Activated CD4-positive, alpha-beta memory T cell treated with anti-CD3 and anti-CD28 coated beads, Interleukin-2, amount 10 ng/mL, durations not matched to agents 7 days and 5 days (primary cell): Measurements from ENCODE around the gene TRIM26. TPM values are rescaled to one million over a fixed set of nuclear protein-coding genes. Genes with fewer than 3 reads are reported as not detected.
A peak's percentile ranks its signal among the peaks of the same experiment; 100 is the strongest.

ENCODE experiments used
- CTCF ChIA-PET: fragments of 350-600 bp; sonication (Branson Sonifier 250); formaldehyde crosslinking; loops from one replicate; lab custom pipeline; 2021; ENCODE audit warnings: antibody characterized with exemption, inconsistent platforms; lab: Charles Lee
- POLR2A ChIA-PET: fragments of 350-600 bp; sonication (Branson Sonifier 250); formaldehyde crosslinking; loops from one replicate; lab custom pipeline; 2021; ENCODE audit warnings: antibody characterized with exemption; lab: Charles Lee
- DNase-seq: peaks from one replicate; pipeline ENCODE4 v3.0.0-alpha.2; 2020
- H3K27ac Mint-ChIP-seq: one replicate; pipeline ENCODE4 v1.8.0; 2021; ENCODE audit warnings: mild to moderate bottlenecking, mixed read lengths
- H3K27me3 Mint-ChIP-seq: one replicate; pipeline ENCODE4 v1.8.0; 2021; ENCODE audit warnings: mixed read lengths
- H3K36me3 Mint-ChIP-seq: one replicate; pipeline ENCODE4 v1.8.0; 2021; ENCODE audit warnings: low read depth, mixed read lengths
- H3K4me1 Mint-ChIP-seq: one replicate; pipeline ENCODE4 v1.8.0; 2021; ENCODE audit warnings: mixed read lengths
- H3K4me3 Mint-ChIP-seq: one replicate; pipeline ENCODE4 v1.8.0; 2021; ENCODE audit warnings: mild to moderate bottlenecking, mixed read lengths
- H3K9me3 Mint-ChIP-seq: one replicate; pipeline ENCODE4 v1.8.0; 2021; ENCODE audit warnings: mixed read lengths
- total RNA-seq, 2 experiments: library from RNA; stranded (reverse); gene quantifications; one replicate each; pipeline ENCODE4 v1.2.3, GENCODE V29; 2021

Gene TRIM26
- total RNA-seq, 2 experiments from 2014 or later, result 91.1 to 91.5 TPM

- no peaks in the 10 kb centered on the region for H3K9me3 Mint-ChIP-seq
- no peak overlapping the region for H3K4me3 Mint-ChIP-seq
- H3K4me1 Mint-ChIP-seq, result peaks cover 80% of the 10 kb centered on the region
- no peak overlapping the region for H3K27ac Mint-ChIP-seq
- no peak for DNase-seq
- POLR2A ChIA-PET, result interaction anchor here (0.9 to 1.1 kb wide), 2 partner anchors 20 to 21 kb away, joined by 3 read pairs; no protein-coding TSS in a partner anchor
- H3K36me3 Mint-ChIP-seq, result peaks cover 68% of the 10 kb centered on the region
- CTCF ChIA-PET, result interaction anchor here (5.5 kb wide), 1 partner anchor 12 kb away, joined by 20 read pairs; no protein-coding TSS in a partner anchor
- no peaks in the 10 kb centered on the region for H3K27me3 Mint-ChIP-seq
These were observed 6.2 kb downstream of the TRIM26 start for GRCh38 chr6:30206799-30207618.

- Mint-ChIP-seq H3K4me1 (peaks cover 78% of the 10 kb centered on the region), H3K27me3 (no peaks in the 10 kb centered on the region), H3K4me3 (no peak overlapping the region), H3K27ac (peak overlapping the region; percentile 9), H3K9me3 (no peaks in the 10 kb centered on the region), H3K36me3 (peaks cover 67% of the 10 kb centered on the region)
- ChIA-PET CTCF (interaction anchor here (5.5 kb wide), 1 partner anchor 13 kb away, joined by 20 read pairs; no protein-coding TSS in a partner anchor), POLR2A (interaction anchor here (0.7 to 2.5 kb wide), 3 partner anchors 7 to 127 kb away, joined by 3 to 17 read pairs (median 3); partner anchors contain the start of gene TRIM26)
- no peak for DNase-seq
These were observed 7.1 kb downstream of the TRIM26 start for GRCh38 chr6:30206152-30206551.

- Mint-ChIP-seq H3K36me3 (peaks cover 68% of the 10 kb centered on the region), H3K27ac (peak overlapping the region; percentile 56), H3K27me3 (no peaks in the 10 kb centered on the region), H3K4me3 (no peak overlapping the region), H3K9me3 (no peaks in the 10 kb centered on the region), H3K4me1 (peaks cover 67% of the 10 kb centered on the region)
- ChIA-PET CTCF (interaction anchor here (1.0 to 1.4 kb wide), 2 partner anchors 13 to 23 kb away, joined by 3 to 4 read pairs; no protein-coding TSS in a partner anchor), POLR2A (interaction anchor here (2.5 kb wide), 1 partner anchor 9 kb away, joined by 17 read pairs; the partner anchor contains the start of gene TRIM26)
- no peak for DNase-seq
These were observed 9.1 kb downstream of the TRIM26 start for GRCh38 chr6:30204116-30204515.

GRCh38 chr6:30202366-30202765, 10.8 kb downstream of the TRIM26 start:
- peaks cover 67% of the 10 kb centered on the region for H3K36me3 Mint-ChIP-seq
- H3K27me3 Mint-ChIP-seq, result no peaks in the 10 kb centered on the region
- no peak for DNase-seq
- CTCF ChIA-PET, result no interaction called here
- H3K9me3 Mint-ChIP-seq, result no peaks in the 10 kb centered on the region
- H3K27ac Mint-ChIP-seq, result no peak overlapping the region
- no peak overlapping the region for H3K4me3 Mint-ChIP-seq
- H3K4me1 Mint-ChIP-seq, result peaks cover 53% of the 10 kb centered on the region
- POLR2A ChIA-PET, result interaction anchor here (0.9 kb wide), 1 partner anchor 15 kb away, joined by 3 read pairs; no protein-coding TSS in a partner anchor

GRCh38 chr6:30200551-30201281, 12.5 kb downstream of the TRIM26 start:
- H3K9me3 Mint-ChIP-seq, result no peaks in the 10 kb centered on the region
- no peaks in the 10 kb centered on the region for H3K27me3 Mint-ChIP-seq
- no peak overlapping the region for H3K4me3 Mint-ChIP-seq
- no peak overlapping the region for H3K27ac Mint-ChIP-seq
- ChIA-PET POLR2A (no interaction called here), CTCF (no interaction called here)
- H3K36me3 Mint-ChIP-seq, result peaks cover 73% of the 10 kb centered on the region
- H3K4me1 Mint-ChIP-seq, result peaks cover 44% of the 10 kb centered on the region
- DNase-seq, result no peak

- Mint-ChIP-seq H3K27ac (no peak overlapping the region), H3K9me3 (no peaks in the 10 kb centered on the region), H3K4me1 (peaks cover 33% of the 10 kb centered on the region), H3K27me3 (no peaks in the 10 kb centered on the region), H3K36me3 (peaks cover 77% of the 10 kb centered on the region), H3K4me3 (no peak overlapping the region)
- CTCF ChIA-PET, result interaction anchor here (1.7 kb wide), 1 partner anchor 21 kb away, joined by 5 read pairs; no protein-coding TSS in a partner anchor
- no peak for DNase-seq
- POLR2A ChIA-PET, result no interaction called here
These were observed 14.8 kb downstream of the TRIM26 start for GRCh38 chr6:30198166-30199084.

- CTCF ChIA-PET, result no interaction called here
- H3K27me3 Mint-ChIP-seq, result no peaks in the 10 kb centered on the region
- POLR2A ChIA-PET, result interaction anchor here (1.3 to 2.4 kb wide), 2 partner anchors 12 to 17 kb away, joined by 5 to 13 read pairs; partner anchors contain the start of gene TRIM26
- H3K4me3 Mint-ChIP-seq, result no peak overlapping the region
- no peaks in the 10 kb centered on the region for H3K9me3 Mint-ChIP-seq
- DNase-seq, result no peak
- peaks cover 78% of the 10 kb centered on the region for H3K36me3 Mint-ChIP-seq
- peaks cover 17% of the 10 kb centered on the region for H3K4me1 Mint-ChIP-seq
- H3K27ac Mint-ChIP-seq, result no peak overlapping the region
These were observed 16.8 kb downstream of the TRIM26 start for GRCh38 chr6:30196376-30196775.

- POLR2A ChIA-PET, result interaction anchor here (2.4 kb wide), 1 partner anchor 17 kb away, joined by 13 read pairs; the partner anchor contains the start of gene TRIM26
- CTCF ChIA-PET, result no interaction called here
- Mint-ChIP-seq H3K9me3 (no peaks in the 10 kb centered on the region), H3K27ac (no peak overlapping the region), H3K36me3 (peaks cover 78% of the 10 kb centered on the region), H3K27me3 (no peaks in the 10 kb centered on the region), H3K4me3 (no peak overlapping the region), H3K4me1 (peaks cover 13% of the 10 kb centered on the region)
- DNase-seq, result no peak
These were observed 17.3 kb downstream of the TRIM26 start for GRCh38 chr6:30195951-30196350.

- CTCF ChIA-PET, result interaction anchor here (0.6 to 1.1 kb wide), 3 partner anchors 24 to 93 kb away, joined by 3 to 5 read pairs (median 4); no protein-coding TSS in a partner anchor
- H3K27me3 Mint-ChIP-seq, result no peaks in the 10 kb centered on the region
- no peaks in the 10 kb centered on the region for H3K9me3 Mint-ChIP-seq
- no peak overlapping the region for H3K4me3 Mint-ChIP-seq
- POLR2A ChIA-PET, result interaction anchor here (0.6 to 2.4 kb wide), 3 partner anchors 15 to 18 kb away, joined by 4 to 13 read pairs (median 5); partner anchors contain the start of gene TRIM26
- H3K4me1 Mint-ChIP-seq, result peaks cover 7% of the 10 kb centered on the region
- DNase-seq, result no peak
- H3K27ac Mint-ChIP-seq, result peak overlapping the region; percentile 29
- peaks cover 79% of the 10 kb centered on the region for H3K36me3 Mint-ChIP-seq
These were observed 18.2 kb downstream of the TRIM26 start for GRCh38 chr6:30194797-30195690.

- ChIA-PET CTCF (no interaction called here), POLR2A (no interaction called here)
- Mint-ChIP-seq H3K4me1 (peaks cover under 1% of the 10 kb centered on the region), H3K4me3 (no peak overlapping the region), H3K9me3 (no peaks in the 10 kb centered on the region), H3K27ac (no peak overlapping the region), H3K27me3 (no peaks in the 10 kb centered on the region), H3K36me3 (peaks cover 79% of the 10 kb centered on the region)
- DNase-seq, result no peak
These were observed 21.1 kb downstream of the TRIM26 start for GRCh38 chr6:30192076-30192475.

GRCh38 chr6:30188541-30188940, 24.7 kb downstream of the TRIM26 start:
- Mint-ChIP-seq H3K9me3 (no peaks in the 10 kb centered on the region), H3K4me1 (no peaks in the 10 kb centered on the region), H3K27ac (no peak overlapping the region), H3K36me3 (peaks cover 83% of the 10 kb centered on the region), H3K27me3 (no peaks in the 10 kb centered on the region), H3K4me3 (no peak overlapping the region)
- ChIA-PET POLR2A (no interaction called here), CTCF (no interaction called here)
- no peak for DNase-seq
